Measurements from ENCODE around the gene RAD54L.

Gene RAD54L
- total RNA-seq: 0.19 to 0.61 (median 0.35) reads per million in 3 donors

- Histone ChIP-seq H3K4me1 (ENCODE audit: control insufficient read depth, insufficient read depth, low read length, poor library complexity, severe bottlenecking) (no peaks in the 10 kb centered on the region), H3K4me3 (ENCODE audit: insufficient read depth, low read depth, low read length, poor library complexity, severe bottlenecking) (peak within 1 kb of the TSS; percentile 71), H3K27me3 (replicated peaks; ENCODE audit: control insufficient read depth, insufficient read depth, low read length, poor library complexity, severe bottlenecking) (no peaks in the 10 kb centered on the region), H3K36me3 (ENCODE audit: control insufficient read depth, insufficient read depth, low read length) (no peaks in the 10 kb centered on the region), H3K9me3 (ENCODE audit: control insufficient read depth, low read length) (no peaks in the 10 kb centered on the region), H3K27ac (ENCODE audit: insufficient read depth, low read length, poor library complexity, severe bottlenecking) (peak within 1 kb of the TSS; percentile 54)
- DNase-seq: peak; percentile 93 to 95 (median 95)
Measured at GRCh38 chr1:46247436-46248121, at the start of gene RAD54L. Gene RAD54L, plus strand, starts transcription at chr1:46247763. Its CDS starts 643 bp downstream, at chr1:46248406.

- Histone ChIP-seq H3K4me3 (ENCODE audit: insufficient read depth, low read depth, low read length, poor library complexity, severe bottlenecking) (peak within 1 kb of the TSS; percentile 65), H3K4me1 (ENCODE audit: control insufficient read depth, insufficient read depth, low read length, poor library complexity, severe bottlenecking) (peaks cover 9% of the 10 kb centered on the region), H3K36me3 (ENCODE audit: control insufficient read depth, insufficient read depth, low read length) (peaks cover 27% of the 10 kb centered on the region), H3K9me3 (ENCODE audit: control insufficient read depth, low read length) (no peaks in the 10 kb centered on the region), H3K27me3 (replicated peaks; ENCODE audit: control insufficient read depth, insufficient read depth, low read length, poor library complexity, severe bottlenecking) (no peaks in the 10 kb centered on the region), H3K27ac (ENCODE audit: insufficient read depth, low read length, poor library complexity, severe bottlenecking) (peak within 1 kb of the TSS; percentile 61)
- peak; percentile 56 to 62 (median 59) for DNase-seq
Measured at GRCh38 chr1:46197964-46198811, 49.4 kb upstream of the RAD54L start, which contains the start of gene POMGNT1. Gene POMGNT1, minus strand, starts transcription at chr1:46198434. Its CDS starts 613 bp downstream, at chr1:46197821.

GRCh38 chr1:46199233-46199749 lies 48.3 kb upstream of the RAD54L start:
- no peak for DNase-seq
- H3K36me3 ChIP-seq (ENCODE audit: control insufficient read depth, insufficient read depth, low read length): peaks cover 17% of the 10 kb centered on the region
- no peaks in the 10 kb centered on the region for H3K9me3 ChIP-seq (ENCODE audit: control insufficient read depth, low read length)
- no peak overlapping the region for H3K27ac ChIP-seq (ENCODE audit: insufficient read depth, low read length, poor library complexity, severe bottlenecking)
- no peak overlapping the region for H3K4me3 ChIP-seq (ENCODE audit: insufficient read depth, low read depth, low read length, poor library complexity, severe bottlenecking)
- H3K4me1 ChIP-seq (ENCODE audit: control insufficient read depth, insufficient read depth, low read length, poor library complexity, severe bottlenecking): peaks cover 14% of the 10 kb centered on the region
- H3K27me3 ChIP-seq (replicated peaks; ENCODE audit: control insufficient read depth, insufficient read depth, low read length, poor library complexity, severe bottlenecking): no peaks in the 10 kb centered on the region

- H3K4me1 ChIP-seq (ENCODE audit: control insufficient read depth, insufficient read depth, low read length, poor library complexity, severe bottlenecking): peaks cover 7% of the 10 kb centered on the region
- no peak overlapping the region for H3K27ac ChIP-seq (ENCODE audit: insufficient read depth, low read length, poor library complexity, severe bottlenecking)
- DNase-seq: no peak
- H3K4me3 ChIP-seq (ENCODE audit: insufficient read depth, low read depth, low read length, poor library complexity, severe bottlenecking): no peak overlapping the region
- no peaks in the 10 kb centered on the region for H3K9me3 ChIP-seq (ENCODE audit: control insufficient read depth, low read length)
- no peaks in the 10 kb centered on the region for H3K36me3 ChIP-seq (ENCODE audit: control insufficient read depth, insufficient read depth, low read length)
- H3K27me3 ChIP-seq (replicated peaks; ENCODE audit: control insufficient read depth, insufficient read depth, low read length, poor library complexity, severe bottlenecking): no peaks in the 10 kb centered on the region
Measured at GRCh38 chr1:46203738-46204405, 43.7 kb upstream of the RAD54L start.

- no peak for DNase-seq
- Histone ChIP-seq H3K4me3 (ENCODE audit: insufficient read depth, low read depth, low read length, poor library complexity, severe bottlenecking) (no peak overlapping the region), H3K4me1 (ENCODE audit: control insufficient read depth, insufficient read depth, low read length, poor library complexity, severe bottlenecking) (peaks cover 7% of the 10 kb centered on the region), H3K36me3 (ENCODE audit: control insufficient read depth, insufficient read depth, low read length) (no peaks in the 10 kb centered on the region), H3K27ac (ENCODE audit: insufficient read depth, low read length, poor library complexity, severe bottlenecking) (no peak overlapping the region), H3K27me3 (replicated peaks; ENCODE audit: control insufficient read depth, insufficient read depth, low read length, poor library complexity, severe bottlenecking) (no peaks in the 10 kb centered on the region), H3K9me3 (ENCODE audit: control insufficient read depth, low read length) (no peaks in the 10 kb centered on the region)
Measured at GRCh38 chr1:46204406-46204742, 43.2 kb upstream of the RAD54L start.

- no peaks in the 10 kb centered on the region for H3K27me3 ChIP-seq (replicated peaks; ENCODE audit: control insufficient read depth, insufficient read depth, low read length, poor library complexity, severe bottlenecking)
- no peak overlapping the region for H3K4me3 ChIP-seq (ENCODE audit: insufficient read depth, low read depth, low read length, poor library complexity, severe bottlenecking)
- DNase-seq: no peak
- no peaks in the 10 kb centered on the region for H3K36me3 ChIP-seq (ENCODE audit: control insufficient read depth, insufficient read depth, low read length)
- no peak overlapping the region for H3K27ac ChIP-seq (ENCODE audit: insufficient read depth, low read length, poor library complexity, severe bottlenecking)
- no peaks in the 10 kb centered on the region for H3K9me3 ChIP-seq (ENCODE audit: control insufficient read depth, low read length)
- H3K4me1 ChIP-seq (ENCODE audit: control insufficient read depth, insufficient read depth, low read length, poor library complexity, severe bottlenecking): peaks cover 7% of the 10 kb centered on the region
Measured at GRCh38 chr1:46205141-46205540, 42.4 kb upstream of the RAD54L start.

GRCh38 chr1:46205791-46206190 lies 41.8 kb upstream of the RAD54L start:
- no peak for DNase-seq
- Histone ChIP-seq H3K36me3 (ENCODE audit: control insufficient read depth, insufficient read depth, low read length) (no peaks in the 10 kb centered on the region), H3K9me3 (ENCODE audit: control insufficient read depth, low read length) (no peaks in the 10 kb centered on the region), H3K27me3 (replicated peaks; ENCODE audit: control insufficient read depth, insufficient read depth, low read length, poor library complexity, severe bottlenecking) (no peaks in the 10 kb centered on the region), H3K4me3 (ENCODE audit: insufficient read depth, low read depth, low read length, poor library complexity, severe bottlenecking) (no peak overlapping the region), H3K27ac (ENCODE audit: insufficient read depth, low read length, poor library complexity, severe bottlenecking) (no peak overlapping the region), H3K4me1 (ENCODE audit: control insufficient read depth, insufficient read depth, low read length, poor library complexity, severe bottlenecking) (peaks cover 7% of the 10 kb centered on the region)

GRCh38 chr1:46206399-46206798 lies 41.2 kb upstream of the RAD54L start:
- Histone ChIP-seq H3K4me1 (ENCODE audit: control insufficient read depth, insufficient read depth, low read length, poor library complexity, severe bottlenecking) (peaks cover 7% of the 10 kb centered on the region), H3K9me3 (ENCODE audit: control insufficient read depth, low read length) (no peaks in the 10 kb centered on the region), H3K36me3 (ENCODE audit: control insufficient read depth, insufficient read depth, low read length) (no peaks in the 10 kb centered on the region), H3K4me3 (ENCODE audit: insufficient read depth, low read depth, low read length, poor library complexity, severe bottlenecking) (no peak overlapping the region), H3K27ac (ENCODE audit: insufficient read depth, low read length, poor library complexity, severe bottlenecking) (no peak overlapping the region), H3K27me3 (replicated peaks; ENCODE audit: control insufficient read depth, insufficient read depth, low read length, poor library complexity, severe bottlenecking) (no peaks in the 10 kb centered on the region)
- no peak for DNase-seq

GRCh38 chr1:46210561-46210960 lies 37.0 kb upstream of the RAD54L start:
- Histone ChIP-seq H3K36me3 (ENCODE audit: control insufficient read depth, insufficient read depth, low read length) (no peaks in the 10 kb centered on the region), H3K27ac (ENCODE audit: insufficient read depth, low read length, poor library complexity, severe bottlenecking) (no peak overlapping the region), H3K4me1 (ENCODE audit: control insufficient read depth, insufficient read depth, low read length, poor library complexity, severe bottlenecking) (no peaks in the 10 kb centered on the region), H3K27me3 (replicated peaks; ENCODE audit: control insufficient read depth, insufficient read depth, low read length, poor library complexity, severe bottlenecking) (no peaks in the 10 kb centered on the region), H3K9me3 (ENCODE audit: control insufficient read depth, low read length) (no peaks in the 10 kb centered on the region), H3K4me3 (ENCODE audit: insufficient read depth, low read depth, low read length, poor library complexity, severe bottlenecking) (no peak overlapping the region)
- DNase-seq: no peak

All from effector memory CD4-positive, alpha-beta T cell (primary cell).